Activated naive CD4-positive, alpha-beta T cell treated with anti-CD3 and anti-CD28 coated beads, Interleukin-2, amount 50 U/mL, for 72 hours (primary cell): ENCODE data around the gene SS18L1. TPM values are rescaled to one million over a fixed set of nuclear protein-coding genes. Genes with fewer than 3 reads are reported as not detected.
"Not testable (repeated sequence)": the region's sequence is repeated elsewhere in the genome, so short reads cannot be mapped to it uniquely, and the experiment has no call there.

ENCODE experiments used
- ATAC-seq, 2 donors: fragments of 150-1000 bp; cut with Tn5 transposase; 2 replicates each; pipeline ENCODE4 v1.10.0; 2021; ENCODE audit warnings: mild to moderate bottlenecking in 2 of 2, moderate library complexity in 2 of 2
- DNase-seq, 2 donors: peaks; one replicate each; pipeline ENCODE4 v3.0.0; 2021 to 2022; ENCODE audit warnings: low spot score in 2 of 2
- H3K27ac Mint-ChIP-seq, 2 donors: one replicate each; pipeline ENCODE4 v1.8.0; 2022; ENCODE audit warnings: mild to moderate bottlenecking in 2 of 2, mixed read lengths in 2 of 2
- H3K36me3 Mint-ChIP-seq, 2 donors: one replicate each; pipeline ENCODE4 v1.8.0; 2022; ENCODE audit warnings: mixed read lengths in 2 of 2
- H3K9me3 Mint-ChIP-seq, 2 donors: one replicate each; pipeline ENCODE4 v1.8.0; 2022; ENCODE audit warnings: mixed read lengths in 2 of 2
- total RNA-seq, 2 donors: library from RNA; stranded (reverse); gene quantifications; one replicate each; pipeline ENCODE4 v1.2.3, GENCODE V29; 2022

The SS18L1 gene
- 10 to 100 TPM; 21.7 to 52.4 TPM for total RNA-seq

GRCh38 chr20:62143081-62143956 lies at the start of gene SS18L1, which contains the start of gene PSMA7:
Gene SS18L1, plus strand, starts transcription at chr20:62143769. Its CDS starts 52 bp downstream, at chr20:62143821.
Gene PSMA7, minus strand, starts transcription at chr20:62143394. Its CDS starts 91 bp downstream, at chr20:62143303.
- ATAC-seq, result peak; percentile 77 to 88
- Mint-ChIP-seq H3K9me3 (no peaks in the 10 kb centered on the region), H3K27ac (peak within 1 kb of the TSS; percentile 91 to 97), H3K36me3 (peaks cover 16 to 33% of the 10 kb centered on the region in 2 donors)
- peak; percentile 83 to 87 for DNase-seq

- peaks cover 21 to 24% of the 10 kb centered on the region in 2 donors for H3K9me3 Mint-ChIP-seq
- H3K27ac Mint-ChIP-seq, result no peak overlapping the region
- no peak for ATAC-seq
- H3K36me3 Mint-ChIP-seq, result peaks cover 29 to 32% of the 10 kb centered on the region in 2 donors
- no peak for DNase-seq
These were observed 46.9 kb upstream of the SS18L1 start for GRCh38 chr20:62096421-62097380.

GRCh38 chr20:62097881-62098407 lies 45.6 kb upstream of the SS18L1 start:
- H3K9me3 Mint-ChIP-seq, result peaks cover 11 to 18% of the 10 kb centered on the region in 2 donors

GRCh38 chr20:62101078-62101477 lies 42.5 kb upstream of the SS18L1 start:
- no peak for DNase-seq
- Mint-ChIP-seq H3K36me3 (peaks cover 50 to 57% of the 10 kb centered on the region in 2 donors), H3K9me3 (peaks cover 22 to 31% of the 10 kb centered on the region in 2 donors), H3K27ac (no peak overlapping the region)
- no peak for ATAC-seq

More at GRCh38 chr20:62097881-62098407, 45.6 kb upstream of the SS18L1 start:
- no peak for ATAC-seq
- Mint-ChIP-seq H3K36me3 (peaks cover 31 to 37% of the 10 kb centered on the region in 2 donors), H3K27ac (no peak overlapping the region)
- DNase-seq, result no peak

GRCh38 chr20:62103508-62104233 lies 39.9 kb upstream of the SS18L1 start:
- ATAC-seq, result no peak

GRCh38 chr20:62104234-62104789 lies 39.3 kb upstream of the SS18L1 start:
- ATAC-seq, result no peak
- H3K9me3 Mint-ChIP-seq, result peaks cover 46 to 58% of the 10 kb centered on the region in 2 donors

More at GRCh38 chr20:62103508-62104233, 39.9 kb upstream of the SS18L1 start:
- H3K9me3 Mint-ChIP-seq, result peaks cover 42 to 52% of the 10 kb centered on the region in 2 donors
- peaks cover 73 to 77% of the 10 kb centered on the region in 2 donors for H3K36me3 Mint-ChIP-seq
- no peak overlapping the region for H3K27ac Mint-ChIP-seq
- DNase-seq, result no peak

GRCh38 chr20:62104791-62105345 lies 38.7 kb upstream of the SS18L1 start:
- Mint-ChIP-seq H3K27ac (no peak overlapping the region), H3K36me3 (peaks cover 74 to 76% of the 10 kb centered on the region in 2 donors), H3K9me3 (peaks cover 49 to 56% of the 10 kb centered on the region in 2 donors)
- ATAC-seq, result no peak
- DNase-seq, result no peak

More at GRCh38 chr20:62104234-62104789, 39.3 kb upstream of the SS18L1 start:
- Mint-ChIP-seq H3K27ac (no peak overlapping the region), H3K36me3 (peaks cover 76 to 79% of the 10 kb centered on the region in 2 donors)
- no peak for DNase-seq

GRCh38 chr20:62105592-62105991 lies 38.0 kb upstream of the SS18L1 start:
- Mint-ChIP-seq H3K9me3 (peaks cover 53 to 55% of the 10 kb centered on the region in 2 donors), H3K36me3 (peaks cover 72 to 74% of the 10 kb centered on the region in 2 donors), H3K27ac (no peak overlapping the region)
- ATAC-seq (no peak), DNase-seq (no peak)

- Mint-ChIP-seq H3K9me3 (peaks cover 41 to 44% of the 10 kb centered on the region in 2 donors), H3K36me3 (peaks cover 65 to 71% of the 10 kb centered on the region in 2 donors), H3K27ac (no peak overlapping the region)
- DNase-seq (no peak), ATAC-seq (no peak)
These were observed 32.4 kb upstream of the SS18L1 start for GRCh38 chr20:62111148-62111547.

- Mint-ChIP-seq H3K27ac (no peak overlapping the region), H3K9me3 (peaks cover 33 to 36% of the 10 kb centered on the region in 2 donors), H3K36me3 (peaks cover 56 to 59% of the 10 kb centered on the region in 2 donors)
- no peak for DNase-seq
- no peak for ATAC-seq
These were observed 31.2 kb upstream of the SS18L1 start for GRCh38 chr20:62112368-62112767.

- Mint-ChIP-seq H3K9me3 (peaks cover 13 to 17% of the 10 kb centered on the region in 2 donors), H3K36me3 (peaks cover 38% of the 10 kb centered on the region in 2 donors), H3K27ac (no peak overlapping the region)
- DNase-seq (no peak), ATAC-seq (no peak)
These were observed 28.7 kb upstream of the SS18L1 start for GRCh38 chr20:62114894-62115293.

- not testable (repeated sequence) for DNase-seq, H3K27ac Mint-ChIP-seq, ATAC-seq
- H3K36me3 Mint-ChIP-seq, result peaks cover 31% of the 10 kb centered on the region in 2 donors
- peaks cover 8 to 12% of the 10 kb centered on the region in 2 donors for H3K9me3 Mint-ChIP-seq
These were observed 27.7 kb upstream of the SS18L1 start for GRCh38 chr20:62115800-62116407.

- Mint-ChIP-seq H3K9me3 (peaks cover 7 to 8% of the 10 kb centered on the region in 2 donors), H3K27ac (no peak overlapping the region), H3K36me3 (peaks cover 25% of the 10 kb centered on the region in 2 donors)
- no peak for ATAC-seq
- DNase-seq, result no peak
These were observed 26.8 kb upstream of the SS18L1 start for GRCh38 chr20:62116558-62117361.

- Mint-ChIP-seq H3K27ac (peak overlapping the region in 1 of 2 donors; percentile 39), H3K36me3 (peaks cover 23% of the 10 kb centered on the region in 2 donors), H3K9me3 (peaks cover 7 to 8% of the 10 kb centered on the region in 2 donors)
- DNase-seq, result no peak
- no peak for ATAC-seq
These were observed 26.3 kb upstream of the SS18L1 start for GRCh38 chr20:62117362-62117646.
